ENCODE data around the gene PDHX.
A peak's percentile ranks its signal among the peaks of the same experiment; 100 is the strongest.

The PDHX gene

DNA sequence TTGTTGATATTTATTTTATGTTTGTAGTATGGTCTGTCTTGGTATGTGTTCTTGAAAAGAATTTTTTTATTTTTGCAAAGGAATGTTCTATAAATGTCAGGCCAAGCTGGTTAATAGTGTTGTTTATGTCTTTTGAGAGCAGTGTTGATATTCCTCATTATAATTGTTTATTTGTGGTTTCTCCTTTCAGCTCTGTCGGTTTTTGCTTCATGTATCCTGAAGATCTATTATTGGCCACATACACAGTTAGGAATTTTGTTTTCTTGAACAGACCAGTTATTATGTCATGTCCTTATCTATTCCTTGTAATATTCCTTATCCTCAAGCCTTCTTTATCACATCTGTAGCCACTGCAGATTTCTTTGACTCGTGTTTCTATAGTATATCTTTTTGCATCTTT, 56.5 kb downstream of the PDHX start:
- DNase-seq (ENCODE audit: low read depth) = no peak
- TF ChIP-seq, protein P1, sequence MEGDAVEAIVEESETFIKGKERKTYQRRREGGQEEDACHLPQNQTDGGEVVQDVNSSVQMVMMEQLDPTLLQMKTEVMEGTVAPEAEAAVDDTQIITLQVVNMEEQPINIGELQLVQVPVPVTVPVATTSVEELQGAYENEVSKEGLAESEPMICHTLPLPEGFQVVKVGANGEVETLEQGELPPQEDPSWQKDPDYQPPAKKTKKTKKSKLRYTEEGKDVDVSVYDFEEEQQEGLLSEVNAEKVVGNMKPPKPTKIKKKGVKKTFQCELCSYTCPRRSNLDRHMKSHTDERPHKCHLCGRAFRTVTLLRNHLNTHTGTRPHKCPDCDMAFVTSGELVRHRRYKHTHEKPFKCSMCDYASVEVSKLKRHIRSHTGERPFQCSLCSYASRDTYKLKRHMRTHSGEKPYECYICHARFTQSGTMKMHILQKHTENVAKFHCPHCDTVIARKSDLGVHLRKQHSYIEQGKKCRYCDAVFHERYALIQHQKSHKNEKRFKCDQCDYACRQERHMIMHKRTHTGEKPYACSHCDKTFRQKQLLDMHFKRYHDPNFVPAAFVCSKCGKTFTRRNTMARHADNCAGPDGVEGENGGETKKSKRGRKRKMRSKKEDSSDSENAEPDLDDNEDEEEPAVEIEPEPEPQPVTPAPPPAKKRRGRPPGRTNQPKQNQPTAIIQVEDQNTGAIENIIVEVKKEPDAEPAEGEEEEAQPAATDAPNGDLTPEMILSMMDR (IDR thresholded peaks at IDR 0.05; ENCODE audit: insufficient read depth, low read depth, low read length, missing control alignments) = no peak
- H3K4me3 ChIP-seq (ENCODE audit: low read length) = no peak overlapping the region

- no peak for DNase-seq (ENCODE audit: low read depth)
- H3K4me3 ChIP-seq (ENCODE audit: low read length) = no peak overlapping the region
- TF ChIP-seq, protein P1 (IDR thresholded peaks at IDR 0.05; ENCODE audit: insufficient read depth, low read depth, low read length, missing control alignments) = no peak
Measured at GRCh38 chr11:34975482-34975881, 59.1 kb downstream of the PDHX start.

- H3K4me3 ChIP-seq (ENCODE audit: low read length) = no peak overlapping the region
- TF ChIP-seq, protein P1 (IDR thresholded peaks at IDR 0.05; ENCODE audit: insufficient read depth, low read depth, low read length, missing control alignments) = no peak
- DNase-seq (ENCODE audit: low read depth) = no peak
Measured at GRCh38 chr11:34976496-34977088, 60.2 kb downstream of the PDHX start.

GRCh38 chr11:34977089-34977912, 60.9 kb downstream of the PDHX start:
- TF ChIP-seq, protein P1 (IDR thresholded peaks at IDR 0.05; ENCODE audit: insufficient read depth, low read depth, low read length, missing control alignments) = no peak
- peak; percentile 67 for DNase-seq (ENCODE audit: low read depth)
- no peak overlapping the region for H3K4me3 ChIP-seq (ENCODE audit: low read length)

DNA sequence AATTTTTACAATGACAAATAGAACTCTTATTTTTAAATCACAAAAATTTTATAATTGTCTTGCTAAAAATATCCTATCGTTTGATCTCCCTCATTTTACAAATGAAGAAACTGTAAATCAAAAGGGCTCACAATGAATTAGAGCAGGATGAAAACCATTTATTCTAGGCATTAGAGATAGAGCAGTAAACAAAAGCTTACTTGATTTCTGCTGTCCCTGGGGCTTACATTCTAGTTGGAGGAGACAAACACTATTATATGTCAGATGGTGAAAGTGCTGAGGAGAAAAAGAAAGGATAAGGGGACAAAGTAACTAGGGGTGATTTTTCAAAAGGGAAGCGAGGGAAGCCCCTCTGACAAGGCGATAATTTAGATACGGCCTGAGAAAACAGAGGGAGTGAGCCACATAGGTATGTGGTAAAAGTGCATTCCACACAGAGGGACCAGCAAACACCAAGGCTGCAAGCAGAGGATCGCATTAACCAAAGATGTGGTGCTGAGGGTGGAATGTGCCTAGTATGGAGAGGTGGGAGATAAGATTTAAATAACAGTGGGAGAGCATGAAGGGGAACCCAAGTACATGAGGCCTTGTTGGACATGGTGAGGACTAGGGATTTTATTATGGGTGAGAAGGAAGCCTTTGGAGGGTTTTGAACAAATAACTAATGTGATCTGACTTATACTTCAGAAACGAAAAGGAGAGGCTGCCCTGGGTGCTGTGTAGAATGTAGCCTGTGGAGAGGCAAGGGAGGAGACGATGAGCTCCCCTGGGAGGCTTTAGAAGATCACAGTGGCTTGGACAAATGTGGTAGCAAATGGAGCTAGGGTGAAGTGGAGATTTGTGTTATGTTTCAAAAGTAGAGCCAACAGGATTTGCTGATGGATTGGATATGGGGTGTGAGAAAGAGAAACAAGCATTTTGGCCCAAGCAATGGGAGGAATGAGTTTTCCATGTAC, 62.1 kb downstream of the PDHX start:
- H3K4me3 ChIP-seq (ENCODE audit: low read length) = no peak overlapping the region
- TF ChIP-seq, protein P1 (IDR thresholded peaks at IDR 0.05; ENCODE audit: insufficient read depth, low read depth, low read length, missing control alignments) = no peak
- no peak for DNase-seq (ENCODE audit: low read depth)

DNA sequence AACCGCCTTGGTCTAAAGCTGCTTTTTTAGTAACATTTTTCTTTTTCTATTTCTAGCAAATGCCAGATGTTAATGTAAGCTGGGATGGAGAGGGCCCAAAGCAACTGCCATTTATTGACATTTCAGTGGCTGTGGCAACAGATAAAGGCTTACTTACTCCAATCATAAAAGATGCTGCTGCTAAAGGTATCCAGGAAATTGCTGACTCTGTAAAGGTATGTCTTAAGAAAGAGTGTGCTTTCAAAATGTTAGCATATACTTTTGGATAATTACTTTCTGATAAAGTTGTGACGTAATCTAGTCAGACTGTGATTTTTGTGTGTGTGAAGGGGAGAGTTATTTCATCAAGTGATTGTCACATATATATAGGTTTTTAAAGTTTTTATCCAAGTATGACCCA, 68.1 kb downstream of the PDHX start:
- TF ChIP-seq, protein P1 (IDR thresholded peaks at IDR 0.05; ENCODE audit: insufficient read depth, low read depth, low read length, missing control alignments) = no peak
- no peak overlapping the region for H3K4me3 ChIP-seq (ENCODE audit: low read length)

More for the DNA sequence above, 68.1 kb downstream of the PDHX start:
- DNase-seq (ENCODE audit: low read depth) = no peak

All from epithelial cell of esophagus (primary cell).